Tibial artery (tissue), 4 donors: Measurements from ENCODE around the gene WBP2.
A peak's percentile ranks its signal among the peaks of the same experiment; 100 is the strongest.

Experiments used
- DNase-seq, 2 donors: peaks; one replicate each; pipeline ENCODE4 v3.0.0-alpha.2; 2019
- H3K27ac ChIP-seq, 2 donors: fragments of 200-600 bp; sonication (generic) in 1 of 2; 1 replicate in 1 of 2; 2 replicates in 1 of 2; pipeline ENCODE4 v1.5.1; 2018 to 2019; ENCODE audit warnings: mild to moderate bottlenecking in 1 of 2
- H3K27me3 ChIP-seq, 2 donors: fragments of 200-600 bp; sonication (generic) in 1 of 2; one replicate each; pipeline versions ENCODE4 v1.5.1 to v1.6.0; 2016 to 2019
- H3K36me3 ChIP-seq, 3 donors: fragments of 200-600 bp; sonication (generic) in 2 of 3; one replicate each; pipeline ENCODE4 v1.5.1; 2016 to 2019; ENCODE audit warnings: mild to moderate bottlenecking in 2 of 3
- H3K4me1 ChIP-seq, 4 donors: fragments of 200-600 bp; sonication (generic) in 2 of 4; 1 replicate in 3 of 4; 2 replicates in 1 of 4; pipeline ENCODE4 v1.5.1; 2016 to 2019
- H3K4me3 ChIP-seq, 2 donors: fragments of 200-600 bp; sonication (generic) in 1 of 2; 1 replicate in 1 of 2; 2 replicates in 1 of 2; pipeline ENCODE4 v1.5.1; 2018 to 2019; ENCODE audit warnings: mild to moderate bottlenecking in 2 of 2
- H3K9me3 ChIP-seq, 3 donors: fragments of 200-600 bp; sonication (generic) in 1 of 3; one replicate each; pipeline ENCODE4 v1.5.1; 2016 to 2019
- CTCF ChIP-seq, 2 experiments: fragments of 200-600 bp in 1 of 2; fragments of 450-650 bp in 1 of 2; IDR thresholded peaks; one replicate each; pipeline ENCODE4 v1.5.1; 2017 to 2019; ENCODE audit warnings: antibody characterized with exemption in 2 of 2, mild to moderate bottlenecking in 1 of 2, moderate library complexity in 1 of 2
- intact Hi-C: fragments of 100-400 bp; cut with DNase I; formaldehyde crosslinking; loops from one replicate; pipeline ENCODE4 v1.15.0; 2023; ENCODE audit warnings: low total_unique reads

Gene WBP2

GRCh38 chr17:75899353-75899752 lies 44.2 kb upstream of the WBP2 start:
- H3K36me3 ChIP-seq = peaks cover 22 to 53% (median 49%) of the 10 kb centered on the region in 3 donors
- H3K9me3 ChIP-seq = no peaks in the 10 kb centered on the region
- H3K27ac ChIP-seq = no peak overlapping the region
- H3K27me3 ChIP-seq = no peaks in the 10 kb centered on the region
- intact Hi-C loops = no loop called here
- no peak for DNase-seq
- H3K4me3 ChIP-seq = no peak overlapping the region
- no peak for TF ChIP-seq CTCF (IDR thresholded peaks at IDR 0.05)
- peaks cover 0 to 38% (median 27%) of the 10 kb centered on the region in 4 donors for H3K4me1 ChIP-seq

- DNase-seq = no peak
- no peak for TF ChIP-seq CTCF (IDR thresholded peaks at IDR 0.05)
- no peak overlapping the region for H3K4me3 ChIP-seq
Measured at GRCh38 chr17:75898791-75899190, 43.7 kb upstream of the WBP2 start.

GRCh38 chr17:75898065-75898464 lies 42.9 kb upstream of the WBP2 start:
- intact Hi-C loops = no loop called here
- peak overlapping the region in 1 of 2 donors; percentile 98 for H3K27ac ChIP-seq
- peaks cover 0 to 32% (median 21%) of the 10 kb centered on the region in 4 donors for H3K4me1 ChIP-seq
- no peak for TF ChIP-seq CTCF (IDR thresholded peaks at IDR 0.05)
- no peaks in the 10 kb centered on the region for H3K9me3 ChIP-seq
- peaks cover 22 to 53% (median 49%) of the 10 kb centered on the region in 3 donors for H3K36me3 ChIP-seq
- no peak for DNase-seq
- H3K4me3 ChIP-seq = no peak overlapping the region
- H3K27me3 ChIP-seq = no peaks in the 10 kb centered on the region

More at GRCh38 chr17:75898791-75899190, 43.7 kb upstream of the WBP2 start:
- Histone ChIP-seq H3K9me3 (no peaks in the 10 kb centered on the region), H3K27me3 (no peaks in the 10 kb centered on the region), H3K27ac (no peak overlapping the region), H3K36me3 (peaks cover 22 to 53% (median 49%) of the 10 kb centered on the region in 3 donors), H3K4me1 (peaks cover 0 to 36% (median 23%) of the 10 kb centered on the region in 4 donors)
- intact Hi-C loops = no loop called here

GRCh38 chr17:75897160-75898019 lies 42.3 kb upstream of the WBP2 start:
- Histone ChIP-seq H3K4me3 (peak overlapping the region; percentile 63 to 81), H3K27ac (peak overlapping the region; percentile 90 to 98), H3K4me1 (peaks cover 0 to 32% (median 21%) of the 10 kb centered on the region in 4 donors), H3K27me3 (no peaks in the 10 kb centered on the region), H3K36me3 (peaks cover 22 to 52% (median 43%) of the 10 kb centered on the region in 3 donors), H3K9me3 (no peaks in the 10 kb centered on the region)
- peak; percentile 48 to 78 for DNase-seq
- TF ChIP-seq CTCF (IDR thresholded peaks at IDR 0.05) = no peak
- intact Hi-C loops = no loop called here

GRCh38 chr17:75896415-75897159 lies 41.5 kb upstream of the WBP2 start, which contains the start of gene TRIM65:
TRIM65 (minus strand) TSS chr17:75896951; CDS start chr17:75896937, 14 bp downstream.
- intact Hi-C loops = no loop called here
- Histone ChIP-seq H3K4me1 (peaks cover 0 to 32% (median 21%) of the 10 kb centered on the region in 4 donors), H3K36me3 (peaks cover 18 to 52% (median 41%) of the 10 kb centered on the region in 3 donors), H3K27ac (peak within 1 kb of the TSS; percentile 90 to 98), H3K4me3 (peak within 1 kb of the TSS; percentile 63 to 81), H3K27me3 (no peaks in the 10 kb centered on the region), H3K9me3 (no peaks in the 10 kb centered on the region)
- peak; percentile 26 to 48 for TF ChIP-seq CTCF (IDR thresholded peaks at IDR 0.05)
- peak; percentile 83 to 94 for DNase-seq
